ENCODE measurements around the gene ANKRD37. TPM values are rescaled to one million over a fixed set of nuclear protein-coding genes. Genes with fewer than 3 reads are reported as not detected.

The ANKRD37 gene
- total RNA-seq, 1 donor from 2014 or later = 1.4 TPM

DNA sequence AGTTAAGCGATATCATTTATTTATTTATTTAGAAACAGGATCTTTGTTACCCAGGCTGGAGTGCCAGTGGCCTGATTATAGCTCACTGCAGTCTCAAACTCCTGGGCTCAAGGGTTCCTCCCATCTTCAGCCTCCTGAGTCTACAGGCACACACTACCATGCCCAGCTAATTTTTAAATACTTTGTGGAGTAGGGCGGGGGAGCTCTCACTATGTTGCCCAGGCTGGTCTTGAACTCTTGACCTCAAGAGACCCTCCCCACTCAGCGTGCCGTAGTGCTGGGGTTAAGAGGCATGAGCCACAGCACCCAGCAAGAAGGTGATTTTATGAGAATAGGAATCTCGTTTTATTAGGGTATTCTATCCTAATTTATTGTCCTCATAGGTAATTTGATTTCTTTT is 33.0 kb downstream of the ANKRD37 start:
- no peaks in the 10 kb centered on the region for H3K9me3 Mint-ChIP-seq (ENCODE audit: low read depth)
- no peak for DNase-seq (ENCODE audit: low spot score, unreplicated experiment)
- H3K4me1 Mint-ChIP-seq (ENCODE audit: low read depth) = peaks cover 6% of the 10 kb centered on the region
- no peaks in the 10 kb centered on the region for H3K27me3 Mint-ChIP-seq
- no peaks in the 10 kb centered on the region for H3K36me3 Mint-ChIP-seq (ENCODE audit: insufficient read depth)
- H3K4me3 Mint-ChIP-seq (ENCODE audit: low read depth) = no peak overlapping the region
- no peak overlapping the region for H3K27ac Mint-ChIP-seq
- TF ChIP-seq, protein P1, sequence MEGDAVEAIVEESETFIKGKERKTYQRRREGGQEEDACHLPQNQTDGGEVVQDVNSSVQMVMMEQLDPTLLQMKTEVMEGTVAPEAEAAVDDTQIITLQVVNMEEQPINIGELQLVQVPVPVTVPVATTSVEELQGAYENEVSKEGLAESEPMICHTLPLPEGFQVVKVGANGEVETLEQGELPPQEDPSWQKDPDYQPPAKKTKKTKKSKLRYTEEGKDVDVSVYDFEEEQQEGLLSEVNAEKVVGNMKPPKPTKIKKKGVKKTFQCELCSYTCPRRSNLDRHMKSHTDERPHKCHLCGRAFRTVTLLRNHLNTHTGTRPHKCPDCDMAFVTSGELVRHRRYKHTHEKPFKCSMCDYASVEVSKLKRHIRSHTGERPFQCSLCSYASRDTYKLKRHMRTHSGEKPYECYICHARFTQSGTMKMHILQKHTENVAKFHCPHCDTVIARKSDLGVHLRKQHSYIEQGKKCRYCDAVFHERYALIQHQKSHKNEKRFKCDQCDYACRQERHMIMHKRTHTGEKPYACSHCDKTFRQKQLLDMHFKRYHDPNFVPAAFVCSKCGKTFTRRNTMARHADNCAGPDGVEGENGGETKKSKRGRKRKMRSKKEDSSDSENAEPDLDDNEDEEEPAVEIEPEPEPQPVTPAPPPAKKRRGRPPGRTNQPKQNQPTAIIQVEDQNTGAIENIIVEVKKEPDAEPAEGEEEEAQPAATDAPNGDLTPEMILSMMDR (IDR thresholded peaks at IDR 0.05; ENCODE audit: unreplicated experiment) = no peak

DNA sequence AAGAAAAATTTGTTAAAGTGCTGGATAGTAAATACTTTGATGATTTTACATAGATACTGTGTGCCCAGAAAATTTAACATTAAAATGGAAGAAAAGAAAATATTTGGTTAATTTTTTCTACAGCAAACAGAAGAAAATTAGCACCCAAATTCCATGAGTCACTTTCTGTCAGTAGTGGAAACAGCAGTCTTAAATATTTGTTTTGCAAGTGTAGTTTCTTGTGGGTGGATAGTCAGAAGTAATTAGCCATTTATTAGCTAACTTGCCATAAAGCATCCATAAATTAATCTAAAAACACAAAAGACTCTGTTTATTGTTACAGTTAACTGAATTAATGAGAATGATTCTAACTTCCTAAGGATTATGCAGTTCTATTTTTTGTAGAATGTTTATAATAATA is 38.8 kb downstream of the ANKRD37 start:
- Mint-ChIP-seq H3K4me1 (ENCODE audit: low read depth) (no peaks in the 10 kb centered on the region), H3K9me3 (ENCODE audit: low read depth) (no peaks in the 10 kb centered on the region), H3K27ac (no peak overlapping the region), H3K4me3 (ENCODE audit: low read depth) (no peak overlapping the region), H3K36me3 (ENCODE audit: insufficient read depth) (no peaks in the 10 kb centered on the region), H3K27me3 (no peaks in the 10 kb centered on the region)
- DNase-seq (ENCODE audit: low spot score, unreplicated experiment) = no peak
- TF ChIP-seq, protein P1 (IDR thresholded peaks at IDR 0.05; ENCODE audit: unreplicated experiment) = no peak

GRCh38 chr4:185437809-185438208 is 41.2 kb downstream of the ANKRD37 start:
- no peaks in the 10 kb centered on the region for H3K27me3 Mint-ChIP-seq
- no peaks in the 10 kb centered on the region for H3K9me3 Mint-ChIP-seq (ENCODE audit: low read depth)
- no peaks in the 10 kb centered on the region for H3K4me1 Mint-ChIP-seq (ENCODE audit: low read depth)
- no peak overlapping the region for H3K27ac Mint-ChIP-seq
- no peaks in the 10 kb centered on the region for H3K36me3 Mint-ChIP-seq (ENCODE audit: insufficient read depth)
- TF ChIP-seq, protein P1 (IDR thresholded peaks at IDR 0.05; ENCODE audit: unreplicated experiment) = no peak
- no peak overlapping the region for H3K4me3 Mint-ChIP-seq (ENCODE audit: low read depth)
- no peak for DNase-seq (ENCODE audit: low spot score, unreplicated experiment)

- Mint-ChIP-seq H3K4me1 (ENCODE audit: low read depth) (no peaks in the 10 kb centered on the region), H3K27me3 (no peaks in the 10 kb centered on the region), H3K9me3 (ENCODE audit: low read depth) (no peaks in the 10 kb centered on the region), H3K36me3 (ENCODE audit: insufficient read depth) (no peaks in the 10 kb centered on the region), H3K4me3 (ENCODE audit: low read depth) (no peak overlapping the region), H3K27ac (no peak overlapping the region)
- TF ChIP-seq, protein P1 (IDR thresholded peaks at IDR 0.05; ENCODE audit: unreplicated experiment) = no peak
- no peak for DNase-seq (ENCODE audit: low spot score, unreplicated experiment)
Observed at GRCh38 chr4:185441479-185441878, 44.8 kb downstream of the ANKRD37 start.

DNA sequence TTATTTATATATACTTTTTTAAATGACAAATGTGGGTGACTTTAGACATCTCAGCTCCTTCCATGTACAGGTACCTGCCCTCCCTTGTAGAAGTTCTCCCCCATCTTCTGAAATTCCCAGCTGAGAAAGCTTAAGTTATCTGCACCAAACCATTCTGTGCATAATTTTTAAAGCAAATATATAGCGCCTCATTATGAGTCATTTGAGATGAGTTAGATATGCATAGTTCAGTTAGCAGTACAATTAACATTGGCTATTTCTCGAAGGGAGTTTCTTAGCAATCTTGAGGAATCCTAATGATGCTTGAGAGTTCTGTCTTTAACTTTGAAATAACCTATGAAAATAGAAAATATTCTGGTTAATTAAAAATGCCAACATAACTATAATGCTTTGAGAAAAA is 48.6 kb downstream of the ANKRD37 start:
- TF ChIP-seq, protein P1 (IDR thresholded peaks at IDR 0.05; ENCODE audit: unreplicated experiment) = no peak
- Mint-ChIP-seq H3K4me1 (ENCODE audit: low read depth) (no peaks in the 10 kb centered on the region), H3K4me3 (ENCODE audit: low read depth) (no peak overlapping the region), H3K27ac (no peak overlapping the region), H3K27me3 (no peaks in the 10 kb centered on the region), H3K36me3 (ENCODE audit: insufficient read depth) (no peaks in the 10 kb centered on the region), H3K9me3 (ENCODE audit: low read depth) (no peaks in the 10 kb centered on the region)
- DNase-seq (ENCODE audit: low spot score, unreplicated experiment) = no peak

Other genes with a start within 250 kb of the ANKRD37 start
- 27.5 and 28.6 TPM in 2 replicates for gene CFAP97, start 192.8 kb upstream of the ANKRD37 start, total RNA-seq
- 13.3 and 13.9 TPM in 2 replicates for gene SNX25, start 187.2 kb upstream of the ANKRD37 start, total RNA-seq
- gene LRP2BP, start 917 bp upstream of the ANKRD37 start, total RNA-seq = 0.17 and 0.33 TPM in 2 replicates
- gene UFSP2, start 29.1 kb downstream of the ANKRD37 start, total RNA-seq = 30.9 and 32.3 TPM in 2 replicates
- gene CCDC110, start 74.9 kb downstream of the ANKRD37 start, total RNA-seq = 2.0 and 3.1 TPM in 2 replicates
- 3.2 and 3.8 TPM in 2 replicates for gene PDLIM3, start 138.7 kb downstream of the ANKRD37 start, total RNA-seq

Data from progenitor cell of endocrine pancreas (in vitro differentiated cells).